OCI-LY3 (cell line): Measurements from ENCODE around the gene TIMELESS.
"Not testable (repeated sequence)": the region's sequence is repeated elsewhere in the genome, so short reads cannot be mapped to it uniquely, and the experiment has no call there.

Experiments
- H2AFZ ChIP-seq: fragments of 200-600, 300-600 bp; shearing (Covaris generic); 2 replicates; pipeline ENCODE4 v1.6.0; 2014; ENCODE audit warnings: antibody characterized with exemption, low read depth, low read length
- H3K27ac ChIP-seq: fragments of 200-600, 300-600 bp; sonication (generic); 2 replicates; pipeline ENCODE4 v1.5.1; 2014; ENCODE audit warnings: mild to moderate bottlenecking, low read length, moderate library complexity, mixed read lengths
- H3K27me3 ChIP-seq: fragments of 200-600, 300-600 bp; sonication (generic); 2 replicates; pipeline ENCODE4 v1.6.1; 2014; ENCODE audit warnings: low read depth, low read length, mixed read lengths
- H3K36me3 ChIP-seq: fragments of 200-600, 300-600 bp; sonication (generic); replicated peaks from 2 replicates; pipeline ENCODE3; 2014; ENCODE audit warnings: low read depth, low read length, mixed read lengths
- H3K4me1 ChIP-seq: fragments of 300-600, 200-600 bp; sonication (generic); 2 replicates; pipeline ENCODE4 v1.6.1; 2014; ENCODE audit warnings: low read length, mixed read lengths
- H3K4me2 ChIP-seq: fragments of 200-600, 300-600 bp; sonication (generic); 2 replicates; pipeline ENCODE4 v1.6.1; 2014; ENCODE audit warnings: low read length, mixed read lengths
- H3K4me3 ChIP-seq: fragments of 300-600, 200-600 bp; sonication (generic); 2 replicates; pipeline ENCODE4 v1.5.1; 2014; ENCODE audit warnings: antibody characterized with exemption, mild to moderate bottlenecking, low read length, moderate library complexity
- H3K79me2 ChIP-seq: fragments of 300-600, 200-600 bp; shearing (Covaris generic); 2 replicates; pipeline ENCODE4 v1.6.1; 2014; ENCODE audit warnings: mild to moderate bottlenecking, low read length, mixed read lengths
- H3K9ac ChIP-seq: fragments of 300-600, 200-600 bp; shearing (Covaris generic); 2 replicates; pipeline ENCODE4 v1.6.0; 2014; ENCODE audit warnings: mild to moderate bottlenecking, low read length, moderate library complexity
- H3K9me3 ChIP-seq: fragments of 200-600, 300-600 bp; shearing (Covaris generic); 2 replicates; pipeline ENCODE4 v1.6.1; 2014; ENCODE audit warnings: low read length, mixed read lengths; ENCODE audit not compliant: insufficient read depth
- H4K20me1 ChIP-seq: fragments of 200-600, 300-600 bp; sonication (generic); 2 replicates; pipeline ENCODE4 v1.6.1; 2016; ENCODE audit warnings: low read length, mixed read lengths; ENCODE audit not compliant: insufficient read depth
- CTCF ChIP-seq: fragments of 200-600, 300-600 bp; sonication (generic); IDR thresholded peaks from 2 replicates; pipeline ENCODE4 v1.5.1; 2014; ENCODE audit warnings: antibody characterized with exemption, low read length, low read depth
- EZH2phosphoT487 ChIP-seq: fragments of 200-600 bp; shearing (Covaris generic); IDR thresholded peaks from 2 replicates; pipeline ENCODE4 v1.6.1; 2018; ENCODE audit warnings: antibody characterized with exemption, mixed run types, low read depth

The TIMELESS gene

GRCh38 chr12:56408799-56409417 lies 40.3 kb downstream of the TIMELESS start:
- Histone ChIP-seq H3K79me2 (no peaks in the 10 kb centered on the region), H3K9ac (no peak overlapping the region), H2AFZ (no peak overlapping the region), H3K27me3 (no peaks in the 10 kb centered on the region), H3K4me1 (no peaks in the 10 kb centered on the region), H4K20me1 (no peaks in the 10 kb centered on the region), H3K36me3 (peaks cover 4% of the 10 kb centered on the region), H3K4me3 (no peak overlapping the region), H3K9me3 (no peaks in the 10 kb centered on the region), H3K27ac (no peak overlapping the region), H3K4me2 (no peak overlapping the region)
- TF ChIP-seq CTCF (no peak), EZH2phosphoT487 (no peak)

GRCh38 chr12:56404227-56404626 lies 45.0 kb downstream of the TIMELESS start:
- not testable (repeated sequence) for H4K20me1 ChIP-seq, H3K9me3 ChIP-seq, H3K36me3 ChIP-seq, H3K9ac ChIP-seq, H3K4me2 ChIP-seq, H3K27me3 ChIP-seq, H3K79me2 ChIP-seq, H3K4me3 ChIP-seq, H3K4me1 ChIP-seq, H2AFZ ChIP-seq, H3K27ac ChIP-seq

GRCh38 chr12:56401612-56402011 lies 47.6 kb downstream of the TIMELESS start:
- H3K4me3 ChIP-seq, H3K9me3 ChIP-seq, H2AFZ ChIP-seq, H3K27ac ChIP-seq, H3K27me3 ChIP-seq, H3K4me2 ChIP-seq, H3K4me1 ChIP-seq, H4K20me1 ChIP-seq, H3K9ac ChIP-seq, H3K36me3 ChIP-seq, H3K79me2 ChIP-seq: not testable (repeated sequence)

GRCh38 chr12:56401125-56401524 lies 48.1 kb downstream of the TIMELESS start:
- not testable (repeated sequence) for H3K27me3 ChIP-seq, H3K9ac ChIP-seq, H2AFZ ChIP-seq, H3K4me1 ChIP-seq, H3K36me3 ChIP-seq, H3K27ac ChIP-seq, H3K4me2 ChIP-seq, H3K4me3 ChIP-seq, H4K20me1 ChIP-seq, H3K9me3 ChIP-seq, H3K79me2 ChIP-seq

- not testable (repeated sequence) for H2AFZ ChIP-seq, H3K36me3 ChIP-seq, H3K27me3 ChIP-seq, H3K4me3 ChIP-seq, H3K9me3 ChIP-seq, H3K79me2 ChIP-seq, H3K4me2 ChIP-seq, H3K9ac ChIP-seq, H3K4me1 ChIP-seq, H3K27ac ChIP-seq, H4K20me1 ChIP-seq
Observed at GRCh38 chr12:56399466-56399865, 49.8 kb downstream of the TIMELESS start.

- TF ChIP-seq CTCF, result no peak
- no peak for TF ChIP-seq EZH2phosphoT487
- no peaks in the 10 kb centered on the region for H3K36me3 ChIP-seq
- no peak overlapping the region for H3K9ac ChIP-seq
- no peaks in the 10 kb centered on the region for H3K79me2 ChIP-seq
- no peaks in the 10 kb centered on the region for H3K4me1 ChIP-seq
- no peak overlapping the region for H3K4me3 ChIP-seq
- no peaks in the 10 kb centered on the region for H3K27me3 ChIP-seq
- H2AFZ ChIP-seq, result no peak overlapping the region
- H3K4me2 ChIP-seq, result no peak overlapping the region
- H4K20me1 ChIP-seq, result no peaks in the 10 kb centered on the region
- no peak overlapping the region for H3K27ac ChIP-seq
- H3K9me3 ChIP-seq, result no peaks in the 10 kb centered on the region
Observed at GRCh38 chr12:56398324-56398723, 50.9 kb downstream of the TIMELESS start.
